Endodermal cell (in vitro differentiated cells): ENCODE results near the gene OR2V2. TPM values are rescaled to one million over a fixed set of nuclear protein-coding genes. Genes with fewer than 3 reads are reported as not detected.
A peak's percentile ranks its signal among the peaks of the same experiment; 100 is the strongest.

Experiments
- DNase-seq: peaks from one replicate; pipeline ENCODE4 v3.0.0-alpha.2; 2017
- H3K27ac ChIP-seq: 2 replicates; pipeline ENCODE4 v1.5.1; 2013; ENCODE audit warnings: mild to moderate bottlenecking, low read depth, low read length, moderate library complexity
- H3K27me3 ChIP-seq: 2 replicates; pipeline ENCODE4 v1.6.1; 2013; ENCODE audit warnings: mild to moderate bottlenecking, low read length, moderate library complexity; ENCODE audit not compliant: insufficient read depth, control insufficient read depth, poor library complexity, severe bottlenecking
- H3K36me3 ChIP-seq: 2 replicates; pipeline ENCODE4 v1.7.0; 2013; ENCODE audit warnings: mild to moderate bottlenecking, low read length, moderate library complexity; ENCODE audit not compliant: control insufficient read depth, insufficient read depth
- H3K4me1 ChIP-seq: one replicate; pipeline ENCODE4 v1.7.0; 2013; ENCODE audit warnings: low read length; ENCODE audit not compliant: control insufficient read depth, insufficient read depth
- H3K4me3 ChIP-seq: 2 replicates; pipeline ENCODE4 v1.5.1; 2013; ENCODE audit warnings: mild to moderate bottlenecking, low read length, moderate library complexity
- H3K9ac ChIP-seq: 2 replicates; pipeline ENCODE4 v1.6.1; 2013; ENCODE audit warnings: mild to moderate bottlenecking, low read length, moderate library complexity; ENCODE audit not compliant: poor library complexity, severe bottlenecking; ENCODE audit errors: extremely low read depth
- H3K9me3 ChIP-seq: 2 replicates; pipeline ENCODE4 v1.6.1; 2013; ENCODE audit warnings: mild to moderate bottlenecking, low read length, moderate library complexity; ENCODE audit not compliant: control insufficient read depth
- H3K27ac Mint-ChIP-seq: 2 replicates; pipeline ENCODE4 v1.8.0; 2020; ENCODE audit warnings: mixed read lengths
- H3K27me3 Mint-ChIP-seq: 2 replicates; pipeline ENCODE4 v1.8.0; 2021; ENCODE audit warnings: mild to moderate bottlenecking, mixed read lengths; ENCODE audit not compliant: insufficient read depth
- H3K36me3 Mint-ChIP-seq: 2 replicates; pipeline ENCODE4 v1.8.0; 2020; ENCODE audit warnings: low read depth, mixed read lengths
- H3K4me1 Mint-ChIP-seq: 2 replicates; pipeline ENCODE4 v1.8.0; 2020; ENCODE audit warnings: mixed read lengths
- H3K4me3 Mint-ChIP-seq: 2 replicates; pipeline ENCODE4 v1.8.0; 2020; ENCODE audit warnings: mild to moderate bottlenecking, moderate library complexity, mixed read lengths
- H3K9me3 Mint-ChIP-seq: 2 replicates; pipeline ENCODE4 v1.8.0; 2020; ENCODE audit warnings: mild to moderate bottlenecking, mixed read lengths
- WGBS, 2 experiments: methylation state at CpG; one replicate each; pipeline versions ENCODE4 v1.1.5 to v1.1.7; 2013; ENCODE audit warnings: missing lambda C conversion rate in 2 of 2, mixed read lengths in 1 of 2; ENCODE audit not compliant: insufficient coverage in 1 of 2, insufficient read length in 1 of 2; 5-methylcytosine and 5-hydroxymethylcytosine counted together
- total RNA-seq, 2 donors: library from RNA; stranded (reverse); fragmentation: NEBNext Ultra II Directional in 1 of 2; extraction: Animal tissue kit (Norgen Biotek cat#: 25700) in 1 of 2; gene quantifications; 2 replicates in 1 of 2; 3 replicates in 1 of 2; pipeline ENCODE4 v1.2.1, GENCODE V29; 2021
- TF ChIP-seq, protein P1 (sequence below): fragments of 200-600 bp; sonication (generic); conservative IDR thresholded peaks from 2 replicates; pipeline ENCODE4 v1.5.0; 2021; ENCODE audit warnings: antibody characterized with exemption, mild to moderate bottlenecking

The OR2V2 gene
- total RNA-seq, 2 donors from 2014 or later = not detected

DNA sequence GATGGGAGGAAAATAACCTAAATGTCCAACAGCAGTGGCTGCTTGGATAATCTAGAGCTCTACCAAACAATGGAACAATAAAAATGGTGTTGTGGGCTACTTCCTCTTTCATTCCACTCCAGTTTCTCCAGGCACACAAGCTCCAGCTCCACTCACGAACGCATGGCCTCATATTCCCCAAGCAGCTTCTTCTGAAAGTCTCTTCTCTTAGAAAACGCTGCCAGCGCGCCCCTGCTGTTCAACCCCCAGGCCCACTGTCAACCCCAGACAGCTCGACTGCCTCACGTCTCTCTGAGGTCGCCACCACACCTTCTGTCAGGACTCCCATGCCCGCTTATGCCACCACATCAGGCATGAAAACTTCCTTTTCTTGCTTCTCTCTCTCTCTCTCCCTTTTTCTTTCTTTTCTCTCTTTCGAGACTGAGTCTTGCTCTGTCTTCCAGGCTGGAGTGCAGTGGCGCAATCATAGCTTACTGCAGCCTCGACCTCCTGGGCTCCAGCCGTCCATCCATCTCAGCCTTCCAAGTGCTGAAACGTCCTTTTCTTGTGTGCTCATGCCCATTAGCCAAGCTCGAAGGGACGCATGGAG, 16.2 kb downstream of the OR2V2 start:
- peaks cover 18% of the 10 kb centered on the region for H3K27me3 ChIP-seq
- peak; percentile 74 for DNase-seq
- Mint-ChIP-seq H3K4me1 (peaks cover 14% of the 10 kb centered on the region), H3K36me3 (no peaks in the 10 kb centered on the region), H3K4me3 (peak overlapping the region; percentile 66), H3K27me3 (peaks cover 43% of the 10 kb centered on the region), H3K9me3 (no peaks in the 10 kb centered on the region), H3K27ac (peak overlapping the region; percentile 59)
- TF ChIP-seq, protein P1, sequence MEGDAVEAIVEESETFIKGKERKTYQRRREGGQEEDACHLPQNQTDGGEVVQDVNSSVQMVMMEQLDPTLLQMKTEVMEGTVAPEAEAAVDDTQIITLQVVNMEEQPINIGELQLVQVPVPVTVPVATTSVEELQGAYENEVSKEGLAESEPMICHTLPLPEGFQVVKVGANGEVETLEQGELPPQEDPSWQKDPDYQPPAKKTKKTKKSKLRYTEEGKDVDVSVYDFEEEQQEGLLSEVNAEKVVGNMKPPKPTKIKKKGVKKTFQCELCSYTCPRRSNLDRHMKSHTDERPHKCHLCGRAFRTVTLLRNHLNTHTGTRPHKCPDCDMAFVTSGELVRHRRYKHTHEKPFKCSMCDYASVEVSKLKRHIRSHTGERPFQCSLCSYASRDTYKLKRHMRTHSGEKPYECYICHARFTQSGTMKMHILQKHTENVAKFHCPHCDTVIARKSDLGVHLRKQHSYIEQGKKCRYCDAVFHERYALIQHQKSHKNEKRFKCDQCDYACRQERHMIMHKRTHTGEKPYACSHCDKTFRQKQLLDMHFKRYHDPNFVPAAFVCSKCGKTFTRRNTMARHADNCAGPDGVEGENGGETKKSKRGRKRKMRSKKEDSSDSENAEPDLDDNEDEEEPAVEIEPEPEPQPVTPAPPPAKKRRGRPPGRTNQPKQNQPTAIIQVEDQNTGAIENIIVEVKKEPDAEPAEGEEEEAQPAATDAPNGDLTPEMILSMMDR = peak; percentile 35
- H3K4me3 ChIP-seq = peak overlapping the region; percentile 75
- no peaks in the 10 kb centered on the region for H3K36me3 ChIP-seq
- H3K9ac ChIP-seq = no peak overlapping the region
- WGBS, 2 experiments = 26 to 39% methylated on average over 10 to 14 of the region's 16 CpGs
- no peaks in the 10 kb centered on the region for H3K4me1 ChIP-seq
- no peaks in the 10 kb centered on the region for H3K9me3 ChIP-seq
- no peak overlapping the region for H3K27ac ChIP-seq

DNA sequence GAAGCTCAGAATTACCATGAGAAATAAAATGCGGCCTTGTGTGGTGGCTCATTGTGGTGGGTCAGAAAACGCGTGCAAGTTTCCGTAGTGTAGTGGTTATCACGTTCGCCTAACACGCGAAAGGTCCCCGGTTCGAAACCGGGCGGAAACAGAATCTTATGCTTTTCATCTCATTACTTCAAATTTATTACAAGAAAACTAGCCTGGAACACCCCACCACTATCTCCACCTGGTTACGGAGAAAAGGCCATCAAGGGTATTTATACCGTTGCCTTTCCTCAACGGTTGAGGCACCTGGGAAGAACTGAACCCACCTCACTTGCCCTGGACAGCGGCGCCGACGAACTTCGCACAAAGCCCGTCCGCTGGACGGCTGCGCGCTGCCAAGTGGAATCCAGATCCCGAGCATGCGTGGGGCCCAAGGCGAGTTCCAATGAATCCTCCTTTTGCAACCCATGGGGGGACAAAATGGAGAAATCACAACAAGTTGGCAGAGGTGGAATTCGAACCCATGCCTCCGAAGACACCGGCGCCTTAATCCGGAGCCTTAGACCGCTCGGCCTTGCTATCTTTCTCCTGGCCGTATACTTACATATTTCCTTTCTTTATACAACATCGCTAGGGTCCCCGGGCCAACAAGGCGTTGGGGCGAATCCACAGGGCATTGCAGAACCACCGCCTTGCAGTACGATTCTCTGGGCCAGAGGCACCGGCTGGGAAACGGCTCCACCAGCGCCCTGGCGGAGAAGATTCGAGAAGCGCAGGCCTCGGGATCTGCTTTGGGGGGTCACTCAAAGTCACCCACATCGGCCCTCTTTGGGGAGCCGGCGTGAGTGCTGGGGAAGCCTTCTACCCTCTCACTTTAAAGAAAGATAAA, 16.9 kb downstream of the OR2V2 start:
- TF ChIP-seq, protein P1 = no peak
- H3K36me3 Mint-ChIP-seq = no peaks in the 10 kb centered on the region
- Histone ChIP-seq H3K27ac (no peak overlapping the region), H3K9me3 (no peaks in the 10 kb centered on the region), H3K36me3 (no peaks in the 10 kb centered on the region), H3K27me3 (peaks cover 24% of the 10 kb centered on the region), H3K4me1 (no peaks in the 10 kb centered on the region), H3K9ac (no peak overlapping the region), H3K4me3 (peak overlapping the region; percentile 75)
- peaks cover 17% of the 10 kb centered on the region for H3K4me1 Mint-ChIP-seq
- H3K4me3 Mint-ChIP-seq = peak overlapping the region; percentile 66
- peak; percentile 60 for DNase-seq
- H3K27ac Mint-ChIP-seq = no peak overlapping the region
- 71 to 72% methylated on average over 27 to 48 of the region's 52 CpGs for WGBS, 2 experiments
- no peaks in the 10 kb centered on the region for H3K9me3 Mint-ChIP-seq
- H3K27me3 Mint-ChIP-seq = peaks cover 47% of the 10 kb centered on the region

DNA sequence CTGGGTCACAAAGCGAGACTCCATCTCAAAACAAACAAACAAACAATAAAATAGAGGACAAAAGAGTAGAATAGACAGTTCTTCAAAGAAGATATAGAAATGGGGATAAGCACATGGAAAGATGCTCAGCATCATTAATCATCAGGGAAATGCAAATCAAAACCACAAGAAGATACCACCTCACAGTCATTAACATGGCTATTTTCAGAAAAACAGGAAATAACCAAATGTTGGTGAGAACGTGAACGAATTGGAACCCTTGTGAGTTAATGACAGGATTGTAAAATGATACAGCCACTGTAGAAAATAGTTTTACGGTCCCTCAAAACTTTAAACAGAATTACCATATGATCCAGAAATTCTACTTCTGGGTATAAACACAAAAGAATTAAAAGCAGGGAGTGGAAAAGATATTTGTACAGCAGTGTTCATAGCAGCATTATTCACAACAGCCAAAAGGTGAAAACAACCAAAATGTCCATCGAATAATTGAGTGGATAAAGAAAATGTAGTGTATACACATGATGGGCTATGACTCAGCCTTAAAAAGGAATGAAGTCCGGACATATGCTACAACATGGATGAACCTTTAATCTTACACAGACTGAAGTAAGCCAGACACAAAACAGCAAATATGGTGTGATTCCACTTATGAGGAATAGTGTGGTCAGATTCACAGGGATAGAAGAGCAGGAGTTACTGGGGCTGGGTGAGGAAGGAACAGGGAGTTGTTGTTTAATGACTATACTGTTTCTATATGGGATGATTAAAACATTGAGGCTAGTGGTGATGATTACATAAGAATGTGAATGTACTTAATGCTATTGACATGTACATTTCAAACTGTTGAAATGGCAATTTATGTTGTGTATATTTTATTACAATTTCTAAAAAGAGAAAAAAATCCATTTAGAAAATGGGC, 19.7 kb downstream of the OR2V2 start:
- peaks cover 65% of the 10 kb centered on the region for H3K27me3 Mint-ChIP-seq
- TF ChIP-seq, protein P1 = no peak
- peaks cover 50% of the 10 kb centered on the region for H3K27me3 ChIP-seq

More for the DNA sequence above, 19.7 kb downstream of the OR2V2 start:
- WGBS, 2 experiments = 95 to 100% methylated on average over 2 to 5 of the region's 6 CpGs
- no peak overlapping the region for H3K27ac Mint-ChIP-seq
- no peak for DNase-seq
- no peaks in the 10 kb centered on the region for H3K4me1 ChIP-seq
- no peak overlapping the region for H3K4me3 ChIP-seq
- no peak overlapping the region for H3K4me3 Mint-ChIP-seq
- no peaks in the 10 kb centered on the region for H3K36me3 ChIP-seq
- no peaks in the 10 kb centered on the region for H3K36me3 Mint-ChIP-seq
- H3K9ac ChIP-seq = no peak overlapping the region
- H3K4me1 Mint-ChIP-seq = peaks cover 19% of the 10 kb centered on the region
- H3K27ac ChIP-seq = no peak overlapping the region
- H3K9me3 ChIP-seq = no peaks in the 10 kb centered on the region
- no peaks in the 10 kb centered on the region for H3K9me3 Mint-ChIP-seq
